Loucy (cell line): ENCODE results near the gene TNFSF9.

Source experiments
- EZH2phosphoT487 ChIP-seq: fragments of 200-600 bp; IDR thresholded peaks from 2 replicates; pipeline ENCODE4 v1.6.1; 2018; ENCODE audit warnings: antibody characterized with exemption, mild to moderate bottlenecking, moderate library complexity, borderline replicate concordance
- TF ChIP-seq, protein P1 (sequence below): fragments of 200-600 bp; sonication (generic); conservative IDR thresholded peaks from 2 replicates; pipeline ENCODE4 v1.5.1; 2014; ENCODE audit warnings: mild to moderate bottlenecking, antibody characterized with exemption, low read length

DNA sequence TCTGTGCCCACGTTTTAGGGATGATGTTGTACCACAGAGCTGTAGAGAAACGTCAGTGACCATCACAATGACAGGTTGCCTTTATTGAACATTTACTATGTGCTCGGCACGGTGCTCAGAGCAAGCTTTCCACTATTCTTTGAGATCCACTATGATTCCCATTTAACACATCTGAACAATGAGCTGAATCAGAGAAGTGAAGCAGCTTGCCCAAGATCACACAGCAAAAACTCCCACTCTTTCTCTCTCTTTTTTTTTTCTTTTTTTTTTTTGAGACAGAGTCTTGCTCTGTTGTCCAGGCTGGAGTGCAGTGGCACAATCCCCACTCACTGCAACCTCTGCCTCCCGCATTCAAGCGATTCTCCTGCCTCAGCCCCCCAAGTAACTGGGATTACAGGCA, 8.1 kb upstream of the TNFSF9 start:
- TF ChIP-seq, protein P1, sequence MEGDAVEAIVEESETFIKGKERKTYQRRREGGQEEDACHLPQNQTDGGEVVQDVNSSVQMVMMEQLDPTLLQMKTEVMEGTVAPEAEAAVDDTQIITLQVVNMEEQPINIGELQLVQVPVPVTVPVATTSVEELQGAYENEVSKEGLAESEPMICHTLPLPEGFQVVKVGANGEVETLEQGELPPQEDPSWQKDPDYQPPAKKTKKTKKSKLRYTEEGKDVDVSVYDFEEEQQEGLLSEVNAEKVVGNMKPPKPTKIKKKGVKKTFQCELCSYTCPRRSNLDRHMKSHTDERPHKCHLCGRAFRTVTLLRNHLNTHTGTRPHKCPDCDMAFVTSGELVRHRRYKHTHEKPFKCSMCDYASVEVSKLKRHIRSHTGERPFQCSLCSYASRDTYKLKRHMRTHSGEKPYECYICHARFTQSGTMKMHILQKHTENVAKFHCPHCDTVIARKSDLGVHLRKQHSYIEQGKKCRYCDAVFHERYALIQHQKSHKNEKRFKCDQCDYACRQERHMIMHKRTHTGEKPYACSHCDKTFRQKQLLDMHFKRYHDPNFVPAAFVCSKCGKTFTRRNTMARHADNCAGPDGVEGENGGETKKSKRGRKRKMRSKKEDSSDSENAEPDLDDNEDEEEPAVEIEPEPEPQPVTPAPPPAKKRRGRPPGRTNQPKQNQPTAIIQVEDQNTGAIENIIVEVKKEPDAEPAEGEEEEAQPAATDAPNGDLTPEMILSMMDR: no peak
- TF ChIP-seq EZH2phosphoT487: no peak
